HG03457 (cell line): ENCODE results near the gene LRRC47.

Source experiments
- ATAC-seq: cut with Tn5 transposase; IDR thresholded peaks from one replicate; pipeline ENCODE4 v1.9.1; 2021; ENCODE audit warnings: moderate number of reproducible peaks; ENCODE audit not compliant: unreplicated experiment

The LRRC47 gene

GRCh38 chr1:3787349-3787715 is 9.0 kb downstream of the LRRC47 start:
- no peak for ATAC-seq

GRCh38 chr1:3786468-3787348 is 9.6 kb downstream of the LRRC47 start:
- ATAC-seq = no peak

- ATAC-seq = no peak
Measured at GRCh38 chr1:3785456-3786157, 10.7 kb downstream of the LRRC47 start.

GRCh38 chr1:3785045-3785444 is 11.3 kb downstream of the LRRC47 start:
- ATAC-seq = no peak

- ATAC-seq = no peak
Measured at GRCh38 chr1:3783651-3784474, 12.4 kb downstream of the LRRC47 start.

- no peak for ATAC-seq
Measured at GRCh38 chr1:3780901-3781300, 15.4 kb downstream of the LRRC47 start.

- no peak for ATAC-seq
Measured at GRCh38 chr1:3779912-3780416, 16.3 kb downstream of the LRRC47 start.

DNA sequence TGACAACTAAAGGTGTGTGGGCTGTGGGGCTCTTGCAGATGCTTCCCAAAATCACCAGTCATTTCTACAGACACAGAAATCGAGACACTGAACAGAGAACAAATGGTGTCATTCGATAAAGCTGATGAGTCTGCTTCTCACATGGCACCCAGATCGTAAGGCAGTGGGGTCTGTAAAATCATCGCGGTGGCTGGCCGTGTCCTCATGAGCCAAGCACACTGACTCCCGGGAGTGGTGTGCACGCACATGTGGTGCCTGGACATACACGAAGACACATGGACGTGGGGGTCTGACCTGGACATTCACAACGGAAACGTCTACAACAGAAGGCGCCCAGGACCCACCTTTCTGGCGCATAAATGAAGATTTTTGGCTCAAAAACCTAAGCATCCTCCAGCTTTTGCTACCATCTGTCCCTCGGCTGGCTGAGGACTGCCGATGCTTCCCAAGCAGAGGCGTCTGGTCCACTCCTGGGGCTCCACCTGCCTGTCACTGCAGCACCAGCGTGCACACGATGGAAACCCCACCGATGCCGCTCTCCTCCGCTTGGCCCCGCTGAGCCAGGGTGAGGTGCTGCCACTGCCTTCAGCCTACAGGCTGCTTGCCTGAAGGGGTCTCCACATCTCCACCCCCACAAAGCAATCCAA is 16.9 kb downstream of the LRRC47 start:
- no peak for ATAC-seq

- ATAC-seq = no peak
Measured at GRCh38 chr1:3778590-3779264, 17.6 kb downstream of the LRRC47 start.

DNA sequence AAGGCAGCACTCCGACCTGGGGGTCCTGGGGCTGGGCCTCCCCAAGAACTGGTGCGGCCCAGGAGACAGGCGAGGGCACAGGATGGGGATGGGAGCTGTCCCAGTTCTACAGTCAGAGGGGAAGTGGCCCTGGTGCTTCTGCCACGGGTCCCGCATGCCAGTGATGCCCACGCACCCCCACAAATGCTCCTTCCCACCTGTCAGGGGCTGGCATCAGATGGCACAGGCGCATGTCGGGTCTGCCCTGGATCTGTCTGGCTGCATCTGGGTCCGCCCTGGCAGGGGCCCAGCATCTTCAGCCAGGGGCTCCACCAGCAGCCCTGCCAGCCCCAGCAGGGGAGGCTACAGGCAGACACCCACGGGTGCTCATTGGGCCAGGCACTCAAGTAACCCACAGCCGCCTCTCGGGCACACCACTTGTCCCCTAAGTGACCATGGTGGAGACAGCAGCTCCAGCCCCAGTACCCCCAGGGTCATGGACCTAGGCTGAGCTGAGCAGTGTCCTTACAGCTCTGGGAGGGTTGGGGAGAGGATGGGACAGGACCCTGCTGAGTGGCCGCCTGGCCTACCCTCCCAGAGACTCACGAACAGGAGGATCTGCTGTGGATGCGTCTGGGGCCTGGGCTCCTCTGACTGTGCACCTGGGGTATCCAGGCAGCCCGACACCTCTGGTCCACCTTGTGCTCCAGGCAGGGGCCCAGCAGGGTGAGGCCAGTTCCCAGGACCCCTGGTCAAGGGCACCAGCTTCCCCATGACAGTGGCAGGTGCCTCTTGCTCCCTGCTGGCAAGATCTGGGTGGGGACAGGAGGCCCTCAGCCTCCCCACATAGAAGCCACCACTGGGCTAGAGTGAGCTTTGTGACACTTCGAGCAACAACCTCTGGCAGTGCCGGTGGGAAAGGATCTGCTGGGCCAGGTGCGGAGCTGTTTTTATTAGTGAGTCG is 18.4 kb downstream of the LRRC47 start:
- ATAC-seq = no peak

DNA sequence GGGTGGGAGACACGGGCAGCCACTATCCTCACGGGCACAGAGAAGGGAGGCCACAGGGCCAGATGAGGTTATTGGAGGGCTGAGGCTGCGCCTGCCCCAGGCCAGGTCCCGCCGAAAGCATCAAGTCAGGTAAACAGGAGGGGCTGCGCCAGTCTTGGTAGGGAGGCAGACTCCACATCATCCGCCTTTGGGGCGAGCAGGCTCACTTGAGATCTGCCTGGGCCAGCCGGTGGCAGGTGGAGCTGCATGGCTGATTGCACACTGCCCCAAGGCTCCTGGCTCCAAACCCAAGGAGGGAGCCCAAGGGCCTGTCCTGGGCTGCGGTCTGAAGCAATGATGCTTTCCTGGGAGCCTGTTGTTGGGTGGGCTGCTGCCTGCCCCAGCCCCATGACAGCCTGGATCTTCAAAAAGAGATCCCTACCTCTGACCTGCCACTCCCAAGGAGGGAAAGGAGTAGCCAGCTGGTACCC is 19.2 kb downstream of the LRRC47 start:
- no peak for ATAC-seq

DNA sequence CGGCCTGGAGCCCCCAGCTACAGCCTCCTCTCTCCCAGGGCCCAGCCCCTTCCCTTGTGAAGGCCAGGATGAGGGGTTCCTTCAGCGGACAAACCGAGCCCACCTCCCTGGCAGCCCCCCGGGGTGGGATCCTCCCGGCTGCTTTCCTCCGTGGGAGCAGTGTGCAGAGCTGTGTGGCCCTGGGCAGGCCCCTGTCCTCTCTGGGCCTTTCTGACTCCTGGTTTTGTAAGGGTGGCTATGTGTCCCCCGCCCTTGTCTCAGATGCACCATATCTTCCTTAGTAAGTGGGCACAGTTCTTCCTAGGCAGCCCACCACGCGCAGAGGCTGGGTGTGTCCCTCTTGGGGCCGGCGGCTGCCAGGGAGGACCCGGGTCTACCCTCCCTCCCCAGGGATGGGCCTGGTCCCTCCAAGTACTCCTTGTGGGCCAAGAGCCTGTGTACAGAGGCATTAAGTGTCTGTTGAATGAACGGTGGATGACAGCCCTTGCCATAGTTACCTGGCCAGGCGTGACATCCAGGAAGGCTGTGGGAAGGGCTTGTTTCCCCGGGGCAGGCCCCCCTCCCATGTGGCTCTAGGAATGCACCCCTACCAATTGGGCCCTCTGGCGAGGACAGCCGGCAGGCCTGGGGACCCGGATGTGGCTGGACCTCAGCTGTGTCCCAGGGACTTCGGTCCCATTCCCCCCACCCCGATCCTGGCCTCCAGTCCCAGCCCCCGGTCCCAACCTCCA is 19.9 kb downstream of the LRRC47 start:
- ATAC-seq = no peak

- ATAC-seq = no peak
Measured at GRCh38 chr1:3775490-3776230, 20.6 kb downstream of the LRRC47 start.

DNA sequence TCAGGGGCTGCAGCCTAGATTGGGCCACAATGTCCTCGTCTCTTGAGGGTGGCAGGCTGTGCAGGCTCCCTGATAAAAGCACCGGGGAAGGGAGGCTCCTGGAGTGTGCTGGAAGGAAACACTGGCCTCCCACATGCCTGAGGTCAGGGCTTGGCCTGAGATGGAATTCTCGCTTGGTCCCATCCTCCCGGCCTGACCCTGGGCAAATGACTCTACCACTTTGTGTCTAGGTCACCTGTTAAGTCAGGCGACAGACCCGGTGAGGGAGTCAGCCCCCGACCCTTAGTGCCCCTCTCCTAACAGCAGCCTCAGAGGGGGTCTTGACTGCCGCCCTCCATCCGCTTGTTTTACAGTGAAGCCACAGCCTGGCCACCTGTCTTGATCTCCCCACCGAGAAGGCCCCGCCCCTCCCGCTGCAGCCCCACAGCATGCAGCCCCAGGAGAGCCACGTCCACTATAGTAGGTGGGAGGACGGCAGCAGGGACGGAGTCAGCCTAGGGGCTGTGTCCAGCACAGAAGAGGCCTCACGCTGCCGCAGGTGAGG is 21.3 kb downstream of the LRRC47 start:
- no peak for ATAC-seq

GRCh38 chr1:3774276-3774945 is 21.9 kb downstream of the LRRC47 start:
- ATAC-seq = no peak

DNA sequence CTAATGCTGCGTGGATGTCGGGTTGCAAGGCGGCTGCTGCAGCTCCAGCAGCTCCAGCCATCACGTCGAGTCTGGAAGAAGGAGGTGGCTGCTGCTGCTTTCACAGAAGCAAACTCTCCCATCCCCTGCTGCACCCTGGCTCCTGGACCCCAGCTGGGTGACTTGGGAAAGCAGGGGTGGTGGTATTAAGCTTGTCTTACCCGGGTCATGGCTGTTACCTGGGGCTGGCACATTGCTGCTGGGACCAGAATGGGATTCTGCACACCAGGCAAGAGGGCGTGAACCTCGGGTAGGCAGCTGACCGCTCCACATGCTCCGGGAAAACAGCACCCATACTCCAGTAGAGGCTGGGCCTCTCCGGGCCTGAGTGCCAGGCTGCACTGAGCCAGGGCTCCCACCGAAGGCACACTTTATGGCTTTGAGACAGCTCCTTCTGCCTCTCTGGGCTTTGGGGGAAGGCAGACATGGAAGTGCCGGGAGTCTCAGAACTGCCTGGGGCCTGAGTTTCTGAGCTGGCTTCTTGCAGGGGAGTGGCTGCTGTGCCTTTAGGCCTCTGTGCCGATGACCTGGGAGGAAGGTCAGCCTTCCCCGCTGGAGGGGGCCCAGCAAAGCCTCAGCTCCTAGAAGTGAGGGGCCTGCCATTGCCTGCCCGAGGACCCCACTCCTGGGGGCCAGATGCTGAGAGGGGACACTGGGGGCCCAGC is 22.6 kb downstream of the LRRC47 start:
- ATAC-seq = no peak
